Hepatocyte (in vitro differentiated cells): ENCODE data around the gene CKAP5.

Source experiments
- EZH2 ChIP-seq: fragments of 200-600 bp; sonication (generic); IDR thresholded peaks from 2 replicates; pipeline ENCODE4 v1.6.1; 2016; ENCODE audit warnings: antibody characterized with exemption, mild to moderate bottlenecking, borderline replicate concordance
- EZH2phosphoT487 ChIP-seq: fragments of 200-600 bp; sonication (generic); IDR thresholded peaks from one replicate; pipeline ENCODE4 v1.6.1; 2018; ENCODE audit warnings: antibody characterized with exemption, mild to moderate bottlenecking, low read depth, moderate library complexity; ENCODE audit not compliant: unreplicated experiment, severe bottlenecking
- TF ChIP-seq, protein P1 (sequence below): fragments of 200-600 bp; sonication (generic); IDR thresholded peaks from 2 replicates; pipeline ENCODE4 v1.5.1; 2016; ENCODE audit warnings: antibody characterized with exemption, mild to moderate bottlenecking; ENCODE audit not compliant: poor library complexity

DNA sequence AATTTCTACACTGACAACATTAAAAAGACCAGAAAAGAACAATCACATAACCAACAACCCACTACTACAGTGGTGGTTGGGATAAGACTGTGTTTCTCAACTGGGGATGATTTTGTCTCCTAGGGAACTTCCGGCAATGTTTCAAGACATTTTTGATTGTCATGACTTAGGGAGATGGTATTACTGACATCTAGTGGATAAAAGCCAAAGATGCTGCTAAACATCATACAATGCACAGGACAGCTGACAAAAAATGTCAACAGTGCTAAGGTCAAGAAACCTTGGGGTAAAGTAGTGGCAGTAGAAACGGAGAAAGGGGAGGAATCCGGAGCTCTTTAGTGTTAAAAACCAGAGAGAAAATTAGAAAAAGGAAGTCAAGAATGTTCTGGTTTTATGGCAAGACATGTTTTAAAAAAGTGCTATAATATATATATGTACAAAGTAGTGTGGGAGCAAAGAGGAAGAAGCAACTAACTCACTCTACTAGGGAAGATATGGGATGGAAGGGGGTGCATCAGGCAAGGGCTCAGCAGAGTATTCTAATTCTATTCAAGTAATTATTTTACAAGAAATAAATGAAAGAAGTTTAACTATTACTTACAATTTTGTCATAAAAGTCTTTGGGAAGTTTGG is 37.2 kb downstream of the CKAP5 start:
- TF ChIP-seq, protein P1, sequence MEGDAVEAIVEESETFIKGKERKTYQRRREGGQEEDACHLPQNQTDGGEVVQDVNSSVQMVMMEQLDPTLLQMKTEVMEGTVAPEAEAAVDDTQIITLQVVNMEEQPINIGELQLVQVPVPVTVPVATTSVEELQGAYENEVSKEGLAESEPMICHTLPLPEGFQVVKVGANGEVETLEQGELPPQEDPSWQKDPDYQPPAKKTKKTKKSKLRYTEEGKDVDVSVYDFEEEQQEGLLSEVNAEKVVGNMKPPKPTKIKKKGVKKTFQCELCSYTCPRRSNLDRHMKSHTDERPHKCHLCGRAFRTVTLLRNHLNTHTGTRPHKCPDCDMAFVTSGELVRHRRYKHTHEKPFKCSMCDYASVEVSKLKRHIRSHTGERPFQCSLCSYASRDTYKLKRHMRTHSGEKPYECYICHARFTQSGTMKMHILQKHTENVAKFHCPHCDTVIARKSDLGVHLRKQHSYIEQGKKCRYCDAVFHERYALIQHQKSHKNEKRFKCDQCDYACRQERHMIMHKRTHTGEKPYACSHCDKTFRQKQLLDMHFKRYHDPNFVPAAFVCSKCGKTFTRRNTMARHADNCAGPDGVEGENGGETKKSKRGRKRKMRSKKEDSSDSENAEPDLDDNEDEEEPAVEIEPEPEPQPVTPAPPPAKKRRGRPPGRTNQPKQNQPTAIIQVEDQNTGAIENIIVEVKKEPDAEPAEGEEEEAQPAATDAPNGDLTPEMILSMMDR: peak; percentile 36
- TF ChIP-seq EZH2 (no peak), EZH2phosphoT487 (no peak)
